Body of pancreas (tissue), 4 donors: Measurements from ENCODE around the gene THSD4.

Experiments used
- CTCF ChIP-seq, 7 experiments: fragments of 450-650 bp in 4 of 7; fragments of 200-600 bp in 3 of 7; sonication (generic) in 3 of 7; IDR thresholded peaks; one replicate each; pipeline ENCODE4 v1.5.1; 2016 to 2019; ENCODE audit warnings: antibody characterized with exemption in 7 of 7
- POLR2A ChIP-seq, 3 donors: fragments of 450-650 bp; IDR thresholded peaks; one replicate each; pipeline ENCODE4 v1.6.1; 2016; ENCODE audit warnings: antibody characterized with exemption in 3 of 3, mild to moderate bottlenecking in 2 of 3

DNA sequence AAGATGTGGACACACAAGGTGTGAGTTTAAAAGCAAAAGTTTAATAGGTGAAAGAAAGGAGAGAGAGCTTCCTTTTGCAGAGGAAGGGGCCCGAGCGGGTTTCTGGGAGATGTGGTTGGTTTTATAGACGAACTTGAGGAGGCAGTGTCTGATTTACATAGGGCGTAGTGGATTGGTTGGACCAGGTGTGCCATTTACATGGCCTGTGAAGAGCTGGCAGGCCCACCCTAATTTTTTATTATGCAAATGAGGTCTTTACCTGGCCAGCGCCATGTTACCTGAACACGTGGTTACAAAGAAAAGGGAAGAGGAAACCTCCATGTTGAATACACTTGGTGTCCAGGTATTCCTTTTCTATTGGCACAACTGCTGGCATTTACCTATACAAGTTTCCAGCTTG is 42.8 kb upstream of the THSD4 start:
- TF ChIP-seq CTCF (IDR thresholded peaks at IDR 0.05) = no peak
- no peak for TF ChIP-seq POLR2A (IDR thresholded peaks at IDR 0.05)
